Measurements from ENCODE around the gene LCN9.

Gene LCN9

GRCh38 chr9:135673941-135674340 lies 10.8 kb downstream of the LCN9 start:
- H3K27ac ChIP-seq (ENCODE audit: low read depth, low read length) = no peak overlapping the region
- no peaks in the 10 kb centered on the region for H3K36me3 ChIP-seq (ENCODE audit: control insufficient read depth, insufficient read depth, low read length)
- no peaks in the 10 kb centered on the region for H3K4me1 ChIP-seq (ENCODE audit: control insufficient read depth, insufficient read depth, low read length)
- H3K9ac ChIP-seq (ENCODE audit: low read depth, low read length) = no peak overlapping the region
- no peaks in the 10 kb centered on the region; the same call in 1 of the 2 replicates for H3K9me3 ChIP-seq (ENCODE audit: control insufficient read depth, insufficient read depth, low read length)
- H3K4me3 ChIP-seq (ENCODE audit: low read depth, low read length) = no peak overlapping the region
- H3K27me3 ChIP-seq (ENCODE audit: control insufficient read depth, insufficient read depth, low read length) = no peaks in the 10 kb centered on the region

GRCh38 chr9:135674977-135675376 lies 11.9 kb downstream of the LCN9 start:
- H3K27me3 ChIP-seq (ENCODE audit: control insufficient read depth, insufficient read depth, low read length) = no peaks in the 10 kb centered on the region
- no peaks in the 10 kb centered on the region for H3K4me1 ChIP-seq (ENCODE audit: control insufficient read depth, insufficient read depth, low read length)
- H3K9me3 ChIP-seq (ENCODE audit: control insufficient read depth, insufficient read depth, low read length) = no peaks in the 10 kb centered on the region

GRCh38 chr9:135676891-135677290 lies 13.8 kb downstream of the LCN9 start:
- Histone ChIP-seq H3K4me3 (ENCODE audit: low read depth, low read length) (no peak overlapping the region), H3K27me3 (ENCODE audit: control insufficient read depth, insufficient read depth, low read length) (no peaks in the 10 kb centered on the region), H3K27ac (ENCODE audit: low read depth, low read length) (no peak overlapping the region), H3K9me3 (ENCODE audit: control insufficient read depth, insufficient read depth, low read length) (no peaks in the 10 kb centered on the region), H3K36me3 (ENCODE audit: control insufficient read depth, insufficient read depth, low read length) (no peaks in the 10 kb centered on the region), H3K9ac (ENCODE audit: low read depth, low read length) (no peak overlapping the region), H3K4me1 (ENCODE audit: control insufficient read depth, insufficient read depth, low read length) (no peaks in the 10 kb centered on the region)

More at GRCh38 chr9:135674977-135675376, 11.9 kb downstream of the LCN9 start:
- H3K27ac ChIP-seq (ENCODE audit: low read depth, low read length) = no peak overlapping the region
- H3K9ac ChIP-seq (ENCODE audit: low read depth, low read length) = no peak overlapping the region
- H3K36me3 ChIP-seq (ENCODE audit: control insufficient read depth, insufficient read depth, low read length) = no peaks in the 10 kb centered on the region
- no peak overlapping the region for H3K4me3 ChIP-seq (ENCODE audit: low read depth, low read length)

- Histone ChIP-seq H3K9me3 (ENCODE audit: control insufficient read depth, insufficient read depth, low read length) (no peaks in the 10 kb centered on the region), H3K4me3 (ENCODE audit: low read depth, low read length) (no peak overlapping the region), H3K9ac (ENCODE audit: low read depth, low read length) (no peak overlapping the region), H3K27me3 (ENCODE audit: control insufficient read depth, insufficient read depth, low read length) (no peaks in the 10 kb centered on the region), H3K27ac (ENCODE audit: low read depth, low read length) (no peak overlapping the region), H3K4me1 (ENCODE audit: control insufficient read depth, insufficient read depth, low read length) (no peaks in the 10 kb centered on the region), H3K36me3 (ENCODE audit: control insufficient read depth, insufficient read depth, low read length) (no peaks in the 10 kb centered on the region)
Observed at GRCh38 chr9:135677641-135678168, 14.6 kb downstream of the LCN9 start.

GRCh38 chr9:135678236-135679017 lies 15.3 kb downstream of the LCN9 start:
- H3K27me3 ChIP-seq (ENCODE audit: control insufficient read depth, insufficient read depth, low read length) = no peaks in the 10 kb centered on the region
- H3K9me3 ChIP-seq (ENCODE audit: control insufficient read depth, insufficient read depth, low read length) = no peaks in the 10 kb centered on the region
- H3K27ac ChIP-seq (ENCODE audit: low read depth, low read length) = no peak overlapping the region
- no peaks in the 10 kb centered on the region for H3K4me1 ChIP-seq (ENCODE audit: control insufficient read depth, insufficient read depth, low read length)
- H3K9ac ChIP-seq (ENCODE audit: low read depth, low read length) = no peak overlapping the region
- no peaks in the 10 kb centered on the region for H3K36me3 ChIP-seq (ENCODE audit: control insufficient read depth, insufficient read depth, low read length)
- H3K4me3 ChIP-seq (ENCODE audit: low read depth, low read length) = no peak overlapping the region

GRCh38 chr9:135680056-135680455 lies 16.9 kb downstream of the LCN9 start:
- Histone ChIP-seq H3K4me3 (ENCODE audit: low read depth, low read length) (no peak overlapping the region), H3K9ac (ENCODE audit: low read depth, low read length) (no peak overlapping the region), H3K36me3 (ENCODE audit: control insufficient read depth, insufficient read depth, low read length) (no peaks in the 10 kb centered on the region), H3K4me1 (ENCODE audit: control insufficient read depth, insufficient read depth, low read length) (no peaks in the 10 kb centered on the region), H3K9me3 (ENCODE audit: control insufficient read depth, insufficient read depth, low read length) (no peaks in the 10 kb centered on the region), H3K27me3 (ENCODE audit: control insufficient read depth, insufficient read depth, low read length) (no peaks in the 10 kb centered on the region), H3K27ac (ENCODE audit: low read depth, low read length) (no peak overlapping the region)

- Histone ChIP-seq H3K27ac (ENCODE audit: low read depth, low read length) (no peak overlapping the region), H3K4me3 (ENCODE audit: low read depth, low read length) (no peak overlapping the region), H3K4me1 (ENCODE audit: control insufficient read depth, insufficient read depth, low read length) (no peaks in the 10 kb centered on the region), H3K27me3 (ENCODE audit: control insufficient read depth, insufficient read depth, low read length) (no peaks in the 10 kb centered on the region), H3K36me3 (ENCODE audit: control insufficient read depth, insufficient read depth, low read length) (no peaks in the 10 kb centered on the region), H3K9ac (ENCODE audit: low read depth, low read length) (no peak overlapping the region), H3K9me3 (ENCODE audit: control insufficient read depth, insufficient read depth, low read length) (no peaks in the 10 kb centered on the region)
Observed at GRCh38 chr9:135681161-135681560, 18.1 kb downstream of the LCN9 start.

GRCh38 chr9:135683401-135684034 lies 20.4 kb downstream of the LCN9 start:
- Histone ChIP-seq H3K27me3 (ENCODE audit: control insufficient read depth, insufficient read depth, low read length) (no peaks in the 10 kb centered on the region), H3K4me3 (ENCODE audit: low read depth, low read length) (no peak overlapping the region), H3K4me1 (ENCODE audit: control insufficient read depth, insufficient read depth, low read length) (no peaks in the 10 kb centered on the region), H3K9ac (ENCODE audit: low read depth, low read length) (no peak overlapping the region), H3K27ac (ENCODE audit: low read depth, low read length) (no peak overlapping the region), H3K36me3 (ENCODE audit: control insufficient read depth, insufficient read depth, low read length) (no peaks in the 10 kb centered on the region), H3K9me3 (ENCODE audit: control insufficient read depth, insufficient read depth, low read length) (no peaks in the 10 kb centered on the region)

- Histone ChIP-seq H3K9me3 (ENCODE audit: control insufficient read depth, insufficient read depth, low read length) (no peaks in the 10 kb centered on the region), H3K27me3 (ENCODE audit: control insufficient read depth, insufficient read depth, low read length) (no peaks in the 10 kb centered on the region), H3K4me1 (ENCODE audit: control insufficient read depth, insufficient read depth, low read length) (no peaks in the 10 kb centered on the region), H3K9ac (ENCODE audit: low read depth, low read length) (no peak overlapping the region), H3K4me3 (ENCODE audit: low read depth, low read length) (no peak overlapping the region), H3K27ac (ENCODE audit: low read depth, low read length) (no peak overlapping the region), H3K36me3 (ENCODE audit: control insufficient read depth, insufficient read depth, low read length) (no peaks in the 10 kb centered on the region)
Observed at GRCh38 chr9:135684691-135685090, 21.6 kb downstream of the LCN9 start.

GRCh38 chr9:135687216-135687615 lies 24.1 kb downstream of the LCN9 start:
- no peak overlapping the region for H3K9ac ChIP-seq (ENCODE audit: low read depth, low read length)
- no peak overlapping the region for H3K27ac ChIP-seq (ENCODE audit: low read depth, low read length)
- H3K9me3 ChIP-seq (ENCODE audit: control insufficient read depth, insufficient read depth, low read length) = no peaks in the 10 kb centered on the region
- H3K36me3 ChIP-seq (ENCODE audit: control insufficient read depth, insufficient read depth, low read length) = no peaks in the 10 kb centered on the region
- H3K4me1 ChIP-seq (ENCODE audit: control insufficient read depth, insufficient read depth, low read length) = no peaks in the 10 kb centered on the region
- H3K4me3 ChIP-seq (ENCODE audit: low read depth, low read length) = no peak overlapping the region
- no peaks in the 10 kb centered on the region for H3K27me3 ChIP-seq (ENCODE audit: control insufficient read depth, insufficient read depth, low read length)

- Histone ChIP-seq H3K9me3 (ENCODE audit: control insufficient read depth, insufficient read depth, low read length) (no peaks in the 10 kb centered on the region), H3K27ac (ENCODE audit: low read depth, low read length) (no peak overlapping the region), H3K4me3 (ENCODE audit: low read depth, low read length) (no peak overlapping the region), H3K4me1 (ENCODE audit: control insufficient read depth, insufficient read depth, low read length) (no peaks in the 10 kb centered on the region), H3K9ac (ENCODE audit: low read depth, low read length) (no peak overlapping the region), H3K36me3 (ENCODE audit: control insufficient read depth, insufficient read depth, low read length) (no peaks in the 10 kb centered on the region), H3K27me3 (ENCODE audit: control insufficient read depth, insufficient read depth, low read length) (no peaks in the 10 kb centered on the region)
Observed at GRCh38 chr9:135689011-135689410, 25.9 kb downstream of the LCN9 start.

Measured in HUES48 (cell line).